Panc1 (cell line): ENCODE data around the gene C2orf66.

ENCODE experiments used
- CTCF ChIP-seq: fragments of 450-650 bp; IDR thresholded peaks from 2 replicates; pipeline ENCODE4 v1.5.1; 2017; ENCODE audit warnings: mild to moderate bottlenecking
- POLR2AphosphoS5 ChIP-seq: IDR thresholded peaks from 2 replicates; pipeline ENCODE4 v1.6.1; 2012; ENCODE audit warnings: mild to moderate bottlenecking, low read depth, low read length, moderate library complexity
- REST ChIP-seq, 2 experiments: IDR thresholded peaks; 2 replicates each; pipeline ENCODE4 v1.6.1; 2011 to 2012; ENCODE audit warnings: low read depth in 2 of 2, control low read depth in 1 of 2, low read length in 1 of 2, mild to moderate bottlenecking in 1 of 2, moderate library complexity in 1 of 2; ENCODE audit not compliant: insufficient read depth in 1 of 2
- SIN3A ChIP-seq: IDR thresholded peaks from 2 replicates; pipeline ENCODE4 v1.6.1; 2012; ENCODE audit warnings: low read depth, mild to moderate bottlenecking, low read length, moderate library complexity, borderline replicate concordance; ENCODE audit not compliant: insufficient read depth
- TCF7L2 ChIP-seq: IDR thresholded peaks from 2 replicates; pipeline ENCODE4 v1.6.1; 2011; ENCODE audit warnings: mild to moderate bottlenecking, low read depth, low read length, inconsistent platforms

DNA sequence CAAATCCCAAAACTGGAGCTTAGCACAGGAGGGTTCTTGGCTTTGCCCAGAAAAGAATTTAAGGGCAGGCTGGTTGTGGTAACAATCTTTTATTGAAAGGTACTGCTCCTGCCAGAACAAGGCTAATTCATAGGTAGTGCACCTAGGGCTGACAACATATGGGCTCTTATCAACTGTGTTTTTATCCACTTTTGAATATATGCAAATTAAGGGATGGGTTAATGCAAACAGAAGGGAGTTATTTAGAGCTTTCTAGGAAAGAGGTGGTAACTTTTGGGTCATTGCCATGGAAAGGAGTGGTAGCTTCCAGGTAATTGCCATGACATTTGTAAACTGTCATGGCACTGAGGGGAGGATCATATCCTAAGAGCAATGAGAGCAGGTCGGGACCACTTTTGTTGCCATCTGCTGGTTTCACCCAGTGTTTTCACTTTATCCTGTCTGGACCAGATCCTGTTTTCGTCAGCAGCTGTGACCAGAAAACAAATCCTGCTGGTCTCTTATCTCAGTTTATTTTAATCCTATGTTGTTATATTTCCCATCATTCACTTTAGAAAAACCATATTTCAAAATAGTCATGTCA, 981 bp downstream of the C2orf66 start:
- TF ChIP-seq CTCF (peak; percentile 18), REST (IDR thresholded peaks at IDR 0.05; ENCODE audit: insufficient read depth in 1 of 2, low read depth in 2 of 2, low read length in 1 of 2) (no peak), TCF7L2 (no peak), POLR2AphosphoS5 (no peak), SIN3A (no peak)
